Measurements from ENCODE around the gene TOB1. TPM values are rescaled to one million over a fixed set of nuclear protein-coding genes. Genes with fewer than 3 reads are reported as not detected.
A peak's percentile ranks its signal among the peaks of the same experiment; 100 is the strongest.

The TOB1 gene
- total RNA-seq, 4 donors from 2014 or later, result 28.1 to 46.4 (median 31.1) TPM

DNA sequence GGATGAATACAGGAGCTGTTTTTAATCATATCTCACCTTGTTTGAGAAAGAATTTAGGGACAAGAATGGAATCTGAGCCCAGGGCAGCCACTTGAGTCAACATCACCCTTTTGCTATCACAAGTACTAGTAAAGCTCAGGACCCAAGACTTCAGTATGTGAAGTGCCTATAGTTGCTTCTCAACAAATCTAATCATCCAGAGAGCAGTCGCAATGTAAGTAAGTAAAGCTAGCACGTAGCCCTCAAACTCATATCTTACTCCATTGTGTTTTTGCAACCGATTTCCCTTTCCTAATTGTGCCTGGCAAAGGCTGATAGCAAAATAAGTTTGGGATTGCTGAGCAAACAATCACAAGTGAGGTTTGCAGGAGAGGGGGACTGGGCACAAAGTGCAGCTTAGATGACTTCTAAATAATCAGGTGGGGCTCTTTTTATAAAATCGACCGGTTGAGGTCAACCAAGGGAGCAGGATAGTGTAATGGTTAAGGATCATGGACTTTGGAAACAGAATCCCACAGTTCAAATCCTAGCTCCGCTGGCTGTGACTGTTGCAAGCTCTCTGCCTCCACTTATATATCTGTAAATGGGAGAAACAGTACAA lies 13.0 kb downstream of the TOB1 start:
- no peak for DNase-seq
- no peak overlapping the region for H3K4me3 ChIP-seq (replicated peaks in 1 of 3)
- H3K4me1 ChIP-seq, result peaks cover 4 to 9% of the 10 kb centered on the region in 2 donors
- H3K27ac ChIP-seq, result peak overlapping the region in 2 of 3 donors; percentile 79 to 91
- H3K9me3 ChIP-seq, result no peaks in the 10 kb centered on the region
- TF ChIP-seq CTCF (IDR thresholded peaks at IDR 0.05), result no peak
- H3K27me3 ChIP-seq, result no peaks in the 10 kb centered on the region
- no peaks in the 10 kb centered on the region for H3K36me3 ChIP-seq
- 55 to 64% methylated on average over 6 of the region's 6 CpGs for WGBS, 2 donors
- intact Hi-C loops (cut with DNase I), result no loop called here

GRCh38 chr17:50850640-50851039 lies 15.5 kb downstream of the TOB1 start:
- Histone ChIP-seq H3K27ac (no peak overlapping the region), H3K27me3 (no peaks in the 10 kb centered on the region), H3K9me3 (no peaks in the 10 kb centered on the region), H3K4me3 (replicated peaks in 1 of 3) (no peak overlapping the region), H3K4me1 (peaks cover 4 to 9% of the 10 kb centered on the region in 2 donors), H3K36me3 (no peaks in the 10 kb centered on the region)
- DNase-seq, result no peak
- 86 to 87% methylated on average over 7 of the region's 7 CpGs for WGBS, 2 donors
- intact Hi-C loops (cut with DNase I), result no loop called here
- no peak for TF ChIP-seq CTCF (IDR thresholded peaks at IDR 0.05)
- no peak for TF ChIP-seq POLR2A (IDR thresholded peaks at IDR 0.05)

DNA sequence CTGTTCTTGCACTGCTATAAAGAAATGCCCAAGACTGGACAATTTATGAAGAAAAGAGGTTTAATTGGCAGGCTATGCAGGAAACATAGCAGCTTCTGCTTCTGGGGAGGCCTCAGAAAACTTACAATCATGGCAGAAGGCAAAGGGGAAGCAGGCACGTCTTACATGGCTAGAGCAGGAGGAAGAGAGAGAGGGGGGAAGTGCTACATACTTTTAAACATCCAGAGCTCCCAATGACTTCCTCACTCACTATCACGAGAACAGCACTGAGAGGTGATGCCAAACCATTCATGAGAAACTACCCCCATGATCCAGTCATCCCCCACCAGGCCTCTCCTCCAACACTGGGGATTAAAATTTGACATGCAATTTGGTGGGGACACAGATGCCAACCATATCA lies 17.4 kb downstream of the TOB1 start:
- 55 to 60% methylated on average over 2 of the region's 2 CpGs for WGBS, 2 donors
- no peaks in the 10 kb centered on the region for H3K9me3 ChIP-seq
- no peak overlapping the region for H3K4me3 ChIP-seq (replicated peaks in 1 of 3)
- no peaks in the 10 kb centered on the region for H3K36me3 ChIP-seq
- intact Hi-C loops (cut with DNase I), result loop anchor here (5.0 kb wide), 1 partner anchor 104 kb away; no protein-coding TSS in a partner anchor
- DNase-seq, result no peak
- TF ChIP-seq CTCF (IDR thresholded peaks at IDR 0.05) (no peak), POLR2A (IDR thresholded peaks at IDR 0.05) (no peak)
- no peaks in the 10 kb centered on the region for H3K27me3 ChIP-seq
- peaks cover 4 to 9% of the 10 kb centered on the region in 2 donors for H3K4me1 ChIP-seq
- H3K27ac ChIP-seq, result no peak overlapping the region

DNA sequence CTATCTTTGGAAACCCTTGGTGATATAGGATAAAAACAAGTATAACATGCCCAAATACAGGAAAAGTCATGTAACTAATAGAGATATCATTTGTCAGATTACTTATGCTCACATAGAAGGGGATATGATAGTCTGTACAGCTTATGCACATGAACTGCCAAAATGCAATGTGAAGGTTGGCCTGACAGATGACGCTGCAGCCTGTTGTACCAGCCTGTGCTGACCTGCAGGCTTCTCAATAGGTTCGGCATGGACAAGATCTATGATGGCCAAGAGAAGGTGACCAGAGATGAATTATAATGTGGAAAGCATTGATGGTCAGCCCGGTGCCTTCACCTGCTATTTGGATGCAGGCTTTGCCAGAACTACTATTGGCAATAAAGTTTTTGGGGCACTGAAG lies 18.1 kb downstream of the TOB1 start:
- 89 to 93% methylated on average over 3 of the region's 3 CpGs for WGBS, 2 donors
- no peak for TF ChIP-seq POLR2A (IDR thresholded peaks at IDR 0.05)
- no peak for TF ChIP-seq CTCF (IDR thresholded peaks at IDR 0.05)
- H3K36me3 ChIP-seq, result no peaks in the 10 kb centered on the region
- no peak overlapping the region for H3K27ac ChIP-seq
- no peaks in the 10 kb centered on the region for H3K27me3 ChIP-seq
- H3K9me3 ChIP-seq, result no peaks in the 10 kb centered on the region
- DNase-seq, result no peak
- H3K4me1 ChIP-seq, result peaks cover 4 to 6% of the 10 kb centered on the region in 2 donors
- H3K4me3 ChIP-seq (replicated peaks in 1 of 3), result no peak overlapping the region
- intact Hi-C loops (cut with DNase I), result loop anchor here (5.0 kb wide), 1 partner anchor 104 kb away; no protein-coding TSS in a partner anchor

DNA sequence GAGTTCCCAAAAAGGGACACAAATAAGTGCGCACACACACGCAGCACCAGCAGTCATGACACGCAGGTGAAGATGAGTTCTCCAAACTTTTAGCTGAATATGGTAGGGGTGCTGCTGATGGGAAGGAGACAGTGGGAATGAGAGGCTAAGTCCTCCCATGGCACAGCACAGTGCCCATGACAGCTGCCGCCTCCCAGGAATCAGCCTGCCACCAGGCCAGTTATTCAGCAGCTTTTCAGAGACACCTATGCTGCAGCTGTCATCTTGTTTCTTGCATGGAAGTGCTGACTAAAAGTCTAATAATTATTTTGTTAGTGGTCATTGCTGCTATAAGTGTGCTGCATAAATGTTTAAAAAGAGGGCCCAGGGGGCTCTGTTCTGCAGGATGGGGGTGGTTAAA lies 18.6 kb downstream of the TOB1 start:
- WGBS, 2 donors, result 96 to 98% methylated on average over 4 of the region's 4 CpGs
- DNase-seq, result no peak
- no peak for TF ChIP-seq CTCF (IDR thresholded peaks at IDR 0.05)
- TF ChIP-seq POLR2A (IDR thresholded peaks at IDR 0.05), result no peak
- Histone ChIP-seq H3K4me3 (replicated peaks in 1 of 3) (no peak overlapping the region), H3K36me3 (no peaks in the 10 kb centered on the region), H3K27ac (no peak overlapping the region), H3K27me3 (no peaks in the 10 kb centered on the region), H3K9me3 (no peaks in the 10 kb centered on the region), H3K4me1 (peaks cover 1 to 2% of the 10 kb centered on the region in 2 donors)
- intact Hi-C loops (cut with DNase I), result loop anchor here (5.0 kb wide), 1 partner anchor 105 kb away; no protein-coding TSS in a partner anchor
